ENCODE results near the gene STARD10. TPM values are rescaled to one million over a fixed set of nuclear protein-coding genes. Genes with fewer than 3 reads are reported as not detected.
A peak's percentile ranks its signal among the peaks of the same experiment; 100 is the strongest.

Gene STARD10
- total and polyA plus RNA-seq, 4 donors: 18.1 to 48.7 (median 36.4) TPM

GRCh38 chr11:72730737-72731136 lies 63.1 kb downstream of the STARD10 start:
- Histone ChIP-seq H3K4me1 (ENCODE audit: control insufficient read depth, insufficient read depth, low read length) (peaks cover 8% of the 10 kb centered on the region), H3K9me3 (ENCODE audit: control insufficient read depth, insufficient read depth, low read length) (no peaks in the 10 kb centered on the region), H3K36me3 (ENCODE audit: control insufficient read depth, insufficient read depth, low read length) (peaks cover 16% of the 10 kb centered on the region), H3K27me3 (ENCODE audit: control insufficient read depth, insufficient read depth, low read length) (no peaks in the 10 kb centered on the region), H3K4me3 (ENCODE audit: low read depth, low read length) (no peak overlapping the region), H3K27ac (ENCODE audit: low read depth, low read length) (no peak overlapping the region)
- no peak for DNase-seq (ENCODE audit: low read depth in 4 of 6, low spot score in 6 of 6)
- 100% methylated on average over 1 of the region's 2 CpGs for WGBS (ENCODE audit: insufficient coverage)

- DNase-seq (ENCODE audit: low read depth in 4 of 6, low spot score in 6 of 6): no peak
- H3K36me3 ChIP-seq (ENCODE audit: control insufficient read depth, insufficient read depth, low read length): peaks cover 16% of the 10 kb centered on the region
- H3K4me3 ChIP-seq (ENCODE audit: low read depth, low read length): no peak overlapping the region
- 87% methylated on average over 5 of the region's 5 CpGs for WGBS (ENCODE audit: insufficient coverage)
- H3K4me1 ChIP-seq (ENCODE audit: control insufficient read depth, insufficient read depth, low read length): peaks cover 13% of the 10 kb centered on the region
- H3K27me3 ChIP-seq (ENCODE audit: control insufficient read depth, insufficient read depth, low read length): no peaks in the 10 kb centered on the region
- H3K27ac ChIP-seq (ENCODE audit: low read depth, low read length): no peak overlapping the region
- no peaks in the 10 kb centered on the region for H3K9me3 ChIP-seq (ENCODE audit: control insufficient read depth, insufficient read depth, low read length)
Observed at GRCh38 chr11:72730243-72730642, 63.6 kb downstream of the STARD10 start.

- no peaks in the 10 kb centered on the region for H3K9me3 ChIP-seq (ENCODE audit: control insufficient read depth, insufficient read depth, low read length)
- peaks cover 30% of the 10 kb centered on the region for H3K4me1 ChIP-seq (ENCODE audit: control insufficient read depth, insufficient read depth, low read length)
- no peak for DNase-seq (ENCODE audit: low read depth in 4 of 6, low spot score in 6 of 6)
- WGBS (ENCODE audit: insufficient coverage): 33% methylated on average over 1 of the region's 4 CpGs
- H3K4me3 ChIP-seq (ENCODE audit: low read depth, low read length): no peak overlapping the region
- H3K27ac ChIP-seq (ENCODE audit: low read depth, low read length): no peak overlapping the region
- no peaks in the 10 kb centered on the region for H3K27me3 ChIP-seq (ENCODE audit: control insufficient read depth, insufficient read depth, low read length)
- H3K36me3 ChIP-seq (ENCODE audit: control insufficient read depth, insufficient read depth, low read length): peaks cover 22% of the 10 kb centered on the region
Observed at GRCh38 chr11:72727521-72727920, 66.3 kb downstream of the STARD10 start.

GRCh38 chr11:72726266-72727220 lies 67.3 kb downstream of the STARD10 start:
- DNase-seq (ENCODE audit: low read depth in 4 of 6, low spot score in 6 of 6): no peak
- Histone ChIP-seq H3K9me3 (ENCODE audit: control insufficient read depth, insufficient read depth, low read length) (no peaks in the 10 kb centered on the region), H3K36me3 (ENCODE audit: control insufficient read depth, insufficient read depth, low read length) (peaks cover 18% of the 10 kb centered on the region), H3K27ac (ENCODE audit: low read depth, low read length) (no peak overlapping the region), H3K27me3 (ENCODE audit: control insufficient read depth, insufficient read depth, low read length) (no peaks in the 10 kb centered on the region), H3K4me3 (ENCODE audit: low read depth, low read length) (no peak overlapping the region), H3K4me1 (ENCODE audit: control insufficient read depth, insufficient read depth, low read length) (peaks cover 40% of the 10 kb centered on the region)
- 94% methylated on average over 37 of the region's 40 CpGs for WGBS (ENCODE audit: insufficient coverage)

- peaks cover 18% of the 10 kb centered on the region for H3K36me3 ChIP-seq (ENCODE audit: control insufficient read depth, insufficient read depth, low read length)
- peaks cover 48% of the 10 kb centered on the region for H3K4me1 ChIP-seq (ENCODE audit: control insufficient read depth, insufficient read depth, low read length)
- no peak for DNase-seq (ENCODE audit: low read depth in 4 of 6, low spot score in 6 of 6)
- H3K9me3 ChIP-seq (ENCODE audit: control insufficient read depth, insufficient read depth, low read length): no peaks in the 10 kb centered on the region
- H3K27me3 ChIP-seq (ENCODE audit: control insufficient read depth, insufficient read depth, low read length): no peaks in the 10 kb centered on the region
- no peak overlapping the region for H3K4me3 ChIP-seq (ENCODE audit: low read depth, low read length)
- peak overlapping the region; percentile 22 for H3K27ac ChIP-seq (ENCODE audit: low read depth, low read length)
- 51% methylated on average over 2 of the region's 4 CpGs for WGBS (ENCODE audit: insufficient coverage)
Observed at GRCh38 chr11:72725724-72726028, 68.2 kb downstream of the STARD10 start.

- 55% methylated on average over 8 of the region's 9 CpGs for WGBS (ENCODE audit: insufficient coverage)
- Histone ChIP-seq H3K27ac (ENCODE audit: low read depth, low read length) (peak overlapping the region; percentile 22), H3K36me3 (ENCODE audit: control insufficient read depth, insufficient read depth, low read length) (peaks cover 18% of the 10 kb centered on the region), H3K4me1 (ENCODE audit: control insufficient read depth, insufficient read depth, low read length) (peaks cover 54% of the 10 kb centered on the region), H3K4me3 (ENCODE audit: low read depth, low read length) (no peak overlapping the region), H3K9me3 (ENCODE audit: control insufficient read depth, insufficient read depth, low read length) (no peaks in the 10 kb centered on the region), H3K27me3 (ENCODE audit: control insufficient read depth, insufficient read depth, low read length) (no peaks in the 10 kb centered on the region)
- DNase-seq (ENCODE audit: low read depth in 4 of 6, low spot score in 6 of 6): peak; percentile 69 to 97 (median 78)
Observed at GRCh38 chr11:72724851-72725723, 68.8 kb downstream of the STARD10 start.

GRCh38 chr11:72724021-72724551 lies 69.8 kb downstream of the STARD10 start:
- Histone ChIP-seq H3K9me3 (ENCODE audit: control insufficient read depth, insufficient read depth, low read length) (no peaks in the 10 kb centered on the region), H3K27ac (ENCODE audit: low read depth, low read length) (no peak overlapping the region), H3K4me1 (ENCODE audit: control insufficient read depth, insufficient read depth, low read length) (peaks cover 58% of the 10 kb centered on the region), H3K4me3 (ENCODE audit: low read depth, low read length) (no peak overlapping the region), H3K27me3 (ENCODE audit: control insufficient read depth, insufficient read depth, low read length) (no peaks in the 10 kb centered on the region), H3K36me3 (ENCODE audit: control insufficient read depth, insufficient read depth, low read length) (peaks cover 18% of the 10 kb centered on the region)
- DNase-seq (ENCODE audit: low read depth in 4 of 6, low spot score in 6 of 6): no peak
- 96% methylated on average over 2 of the region's 5 CpGs for WGBS (ENCODE audit: insufficient coverage)

- 72% methylated on average over 6 of the region's 9 CpGs for WGBS (ENCODE audit: insufficient coverage)
- H3K27me3 ChIP-seq (ENCODE audit: control insufficient read depth, insufficient read depth, low read length): no peaks in the 10 kb centered on the region
- peak in 1 of 6 donors; percentile 1 for DNase-seq (ENCODE audit: low read depth in 4 of 6, low spot score in 6 of 6)
- H3K36me3 ChIP-seq (ENCODE audit: control insufficient read depth, insufficient read depth, low read length): peaks cover 18% of the 10 kb centered on the region
- H3K4me1 ChIP-seq (ENCODE audit: control insufficient read depth, insufficient read depth, low read length): peaks cover 58% of the 10 kb centered on the region
- H3K9me3 ChIP-seq (ENCODE audit: control insufficient read depth, insufficient read depth, low read length): no peaks in the 10 kb centered on the region
- no peak overlapping the region for H3K27ac ChIP-seq (ENCODE audit: low read depth, low read length)
- no peak overlapping the region for H3K4me3 ChIP-seq (ENCODE audit: low read depth, low read length)
Observed at GRCh38 chr11:72723508-72723907, 70.3 kb downstream of the STARD10 start.

GRCh38 chr11:72722050-72722748 lies 71.6 kb downstream of the STARD10 start:
- Histone ChIP-seq H3K4me1 (ENCODE audit: control insufficient read depth, insufficient read depth, low read length) (peaks cover 59% of the 10 kb centered on the region), H3K27me3 (ENCODE audit: control insufficient read depth, insufficient read depth, low read length) (no peaks in the 10 kb centered on the region), H3K4me3 (ENCODE audit: low read depth, low read length) (peak overlapping the region; percentile 60), H3K9me3 (ENCODE audit: control insufficient read depth, insufficient read depth, low read length) (no peaks in the 10 kb centered on the region), H3K36me3 (ENCODE audit: control insufficient read depth, insufficient read depth, low read length) (peaks cover 29% of the 10 kb centered on the region), H3K27ac (ENCODE audit: low read depth, low read length) (peak overlapping the region; percentile 89)
- peak; percentile 56 to 94 (median 78) for DNase-seq (ENCODE audit: low read depth in 4 of 6, low spot score in 6 of 6)
- WGBS (ENCODE audit: insufficient coverage): 14% methylated on average over 10 of the region's 10 CpGs

All from spinal cord (tissue), 10 donors.